Endothelial cell of umbilical vein (primary cell): ENCODE results near the gene ACAT2. TPM values are rescaled to one million over a fixed set of nuclear protein-coding genes. Genes with fewer than 3 reads are reported as not detected.

Experiments
- BruUV-seq: library from RNA; stranded (reverse); fragments of 400-500 nt; replicated peaks from 2 replicates; lab custom pipeline; 2021; lab: Mats Ljungman, UMichigan
- CTCF ChIA-PET: fragments of 300-600, 350-600 bp; sonication (Branson Sonifier 250); formaldehyde crosslinking; loops from one replicate; lab custom pipeline; 2021; ENCODE audit warnings: antibody characterized with exemption, inconsistent platforms; lab: Charles Lee
- POLR2A ChIA-PET: fragments of 300-600, 350-600 bp; sonication (Branson Sonifier 250); formaldehyde crosslinking; loops from one replicate; lab custom pipeline; 2021; ENCODE audit warnings: antibody characterized with exemption, inconsistent platforms; lab: Charles Lee
- DNase-seq: peaks from one replicate; pipeline ENCODE4 v3.0.0-alpha.2; 2011; ENCODE audit warnings: low read depth, low spot score
- FAIRE-seq: peaks from 2 replicates; lab custom pipeline; 2011; peaks lifted over from hg19 to GRCh38; lab: Jason Lieb, UNC
- H2AFZ ChIP-seq: 2 replicates; pipeline ENCODE4 v1.6.0; 2012; ENCODE audit warnings: low read depth, low read length, control low read depth, inconsistent platforms
- H3K27ac ChIP-seq: 2 replicates; pipeline ENCODE4 v1.5.1; 2011; ENCODE audit warnings: low read depth, mild to moderate bottlenecking, control low read depth, low read length, moderate library complexity; ENCODE audit not compliant: insufficient read depth
- H3K27me3 ChIP-seq, 2 experiments: 2 replicates each; pipeline versions ENCODE4 v1.6.0 to v1.6.1; 2011; ENCODE audit warnings: low read length in 2 of 2, mixed read lengths in 1 of 2; ENCODE audit not compliant: control insufficient read depth in 2 of 2, insufficient read depth in 2 of 2
- H3K36me3 ChIP-seq, 2 experiments: 2 replicates in 1 of 2; 3 replicates in 1 of 2; pipeline ENCODE4 v1.5.1; 2011; ENCODE audit warnings: low read length in 2 of 2, mild to moderate bottlenecking in 1 of 2, moderate library complexity in 1 of 2; ENCODE audit not compliant: control insufficient read depth in 2 of 2, insufficient read depth in 2 of 2; ENCODE audit errors: extremely low read depth in 1 of 2
- H3K4me1 ChIP-seq: 3 replicates; pipeline ENCODE4 v1.5.1; 2011; ENCODE audit warnings: mild to moderate bottlenecking, low read length; ENCODE audit not compliant: control insufficient read depth, insufficient read depth; ENCODE audit errors: extremely low read depth
- H3K4me2 ChIP-seq: 2 replicates; pipeline ENCODE4 v1.6.1; 2011; ENCODE audit warnings: low read length, control low read depth, mixed read lengths; ENCODE audit not compliant: insufficient read depth
- H3K4me3 ChIP-seq, 3 experiments: fragments of 200-600 bp in 1 of 3; sonication (generic), shearing (Covaris generic) in 1 of 3; replicated peaks in 1 of 3; 2 replicates each; pipeline ENCODE4 v1.5.1; 2011 to 2016; ENCODE audit warnings: control low read depth in 3 of 3, low read length in 3 of 3, mild to moderate bottlenecking in 2 of 3, inconsistent platforms in 1 of 3, low read depth in 1 of 3, moderate library complexity in 1 of 3; ENCODE audit not compliant: insufficient read depth in 1 of 3
- H3K79me2 ChIP-seq: 2 replicates; pipeline ENCODE4 v1.6.0; 2012; ENCODE audit warnings: low read length, inconsistent platforms; ENCODE audit not compliant: control insufficient read depth, insufficient read depth
- H3K9ac ChIP-seq: replicated peaks from 2 replicates; pipeline ENCODE3; 2011; ENCODE audit warnings: low read length, control low read depth; ENCODE audit not compliant: insufficient read depth; ENCODE audit errors: extremely low read depth
- H3K9me1 ChIP-seq: replicated peaks from 3 replicates; pipeline ENCODE4 v1.6.0; 2011; ENCODE audit warnings: mild to moderate bottlenecking, low read length; ENCODE audit not compliant: control insufficient read depth, insufficient read depth; ENCODE audit errors: extremely low read depth
- H3K9me3 ChIP-seq: replicated peaks from 2 replicates; pipeline ENCODE4 v1.5.1; 2012; ENCODE audit warnings: low read length, inconsistent platforms; ENCODE audit not compliant: control insufficient read depth, insufficient read depth
- H4K20me1 ChIP-seq: replicated peaks from 2 replicates; pipeline ENCODE3; 2011; ENCODE audit warnings: mild to moderate bottlenecking, low read length; ENCODE audit not compliant: control insufficient read depth, insufficient read depth; ENCODE audit errors: extremely low read depth
- CTCF ChIP-seq, 2 donors: IDR thresholded peaks; 1 replicate in 1 of 2; 2 replicates in 1 of 2; pipeline ENCODE4 v1.5.1; 2011; ENCODE audit warnings: low read length in 2 of 2, mild to moderate bottlenecking in 2 of 2, moderate library complexity in 2 of 2, control low read depth in 1 of 2, inconsistent platforms in 1 of 2, low read depth in 1 of 2; ENCODE audit not compliant: insufficient read depth in 1 of 2; ENCODE audit errors: extremely low read depth in 1 of 2
- EZH2 ChIP-seq: IDR thresholded peaks from 2 replicates; pipeline ENCODE4 v1.6.1; 2012; ENCODE audit warnings: borderline replicate concordance, low read depth, mild to moderate bottlenecking, moderate library complexity, low read length, inconsistent platforms; ENCODE audit not compliant: severe bottlenecking
- FOS ChIP-seq: IDR thresholded peaks from 2 replicates; pipeline ENCODE4 v1.6.1; 2011; ENCODE audit warnings: mild to moderate bottlenecking, low read length, moderate library complexity, borderline replicate concordance; ENCODE audit not compliant: insufficient read depth
- GATA2 ChIP-seq: IDR thresholded peaks from 2 replicates; pipeline ENCODE4 v1.7.0; 2011; ENCODE audit warnings: low read depth, mild to moderate bottlenecking, moderate library complexity, mixed read lengths, low read length; ENCODE audit not compliant: insufficient read length, insufficient read depth
- JUN ChIP-seq: IDR thresholded peaks from 2 replicates; pipeline ENCODE4 v1.6.1; 2011; ENCODE audit warnings: borderline replicate concordance, low read depth; ENCODE audit not compliant: insufficient read length, insufficient read depth
- MAX ChIP-seq: IDR thresholded peaks from 2 replicates; pipeline ENCODE4 v1.6.1; 2011; ENCODE audit not compliant: insufficient read depth, insufficient read length
- MYC ChIP-seq: IDR thresholded peaks from one replicate; pipeline ENCODE4 v1.6.1; 2011; ENCODE audit warnings: mild to moderate bottlenecking, low read depth, low read length
- POLR2A ChIP-seq: IDR thresholded peaks from 2 replicates; pipeline ENCODE4 v1.6.1; 2012; ENCODE audit warnings: low read depth, mild to moderate bottlenecking, control low read depth, low read length
- POLR2AphosphoS5 ChIP-seq: IDR thresholded peaks from 2 replicates; pipeline ENCODE4 v1.6.1; 2012; ENCODE audit warnings: low read depth, mild to moderate bottlenecking, control low read depth, low read length, moderate library complexity; ENCODE audit not compliant: insufficient read depth
- dilution Hi-C: fragments of 300-500 bp; cut with MboI; formaldehyde crosslinking; loops from one replicate; pipeline ENCODE4 v1.15.0; 2019; ENCODE audit warnings: low sequenced_read_pairs; ENCODE audit not compliant: extremely low pct_ligation_motif_present
- intact Hi-C: fragments of 100-400 bp; cut with micrococcal nuclease; formaldehyde crosslinking; loops from one replicate; pipeline ENCODE4 v1.10.0; 2022
- polyA plus RNA-seq, 4 experiments: library from polyadenylated mRNA; depleted of rRNA in 3 of 4; stranded (reverse) in 3 of 4; unstranded in 1 of 4; fragments of >200 nt; gene quantifications; 2 replicates each; pipeline versions ENCODE4 v1.2.1 to v1.2.3, GENCODE V29; 2011 to 2012; ENCODE audit warnings: missing spikeins in 1 of 4
- total RNA-seq: library from RNA; stranded (reverse); gene quantifications from 2 replicates; pipeline ENCODE4 v1.2.3, GENCODE V29; 2021

Gene ACAT2
- total and polyA plus RNA-seq, 2 donors (not counting 3 experiments of a cell fraction or from before 2014, with no cell fraction given) = 44.6 to 114 TPM

- no peak overlapping the region for H3K27ac ChIP-seq
- DNase-seq (no peak), FAIRE-seq (no peak)
- peaks cover 12% of the 10 kb centered on the region for H3K79me2 ChIP-seq
- no peak overlapping the region for H2AFZ ChIP-seq
- H3K4me3 ChIP-seq = no peak overlapping the region
- no peaks in the 10 kb centered on the region for H3K27me3 ChIP-seq
- H3K9ac ChIP-seq = no peak overlapping the region
- H3K4me1 ChIP-seq = peaks cover under 1% of the 10 kb centered on the region
- no peaks in the 10 kb centered on the region for H3K9me3 ChIP-seq
- no peaks in the 10 kb centered on the region for H3K9me1 ChIP-seq
- no peaks in the 10 kb centered on the region for H4K20me1 ChIP-seq
- H3K4me2 ChIP-seq = no peak overlapping the region
- dilution Hi-C loops = no loop called here
- POLR2A ChIA-PET = no interaction called here
- TF ChIP-seq GATA2 = no peak
- no peak for TF ChIP-seq JUN
- no peak for TF ChIP-seq FOS
- no peak for TF ChIP-seq POLR2AphosphoS5
- no peak for TF ChIP-seq MYC
- TF ChIP-seq MAX = no peak
- TF ChIP-seq POLR2A = no peak
- no peak for TF ChIP-seq CTCF (IDR thresholded peaks at IDR 0.05; ENCODE audit: extremely low read depth in 1 of 2, insufficient read depth in 1 of 2, low read depth in 1 of 2, low read length in 2 of 2)
- TF ChIP-seq EZH2 = no peak
- TSS peak; percentile 48 for BruUV-seq
- intact Hi-C loops = no loop called here
- peaks cover 20 to 25% of the 10 kb centered on the region in 2 experiments for H3K36me3 ChIP-seq
- CTCF ChIA-PET = interaction anchor here (0.8 to 1.1 kb wide), 2 partner anchors 9 to 12 kb away, joined by 3 read pairs; no protein-coding TSS in a partner anchor
These were observed 6.6 kb upstream of the ACAT2 start for GRCh38 chr6:159754959-159755914.
